Measurements from ENCODE around the gene ZNF28.
"Not testable (repeated sequence)": the region's sequence is repeated elsewhere in the genome, so short reads cannot be mapped to it uniquely, and the experiment has no call there.

Gene ZNF28

DNA sequence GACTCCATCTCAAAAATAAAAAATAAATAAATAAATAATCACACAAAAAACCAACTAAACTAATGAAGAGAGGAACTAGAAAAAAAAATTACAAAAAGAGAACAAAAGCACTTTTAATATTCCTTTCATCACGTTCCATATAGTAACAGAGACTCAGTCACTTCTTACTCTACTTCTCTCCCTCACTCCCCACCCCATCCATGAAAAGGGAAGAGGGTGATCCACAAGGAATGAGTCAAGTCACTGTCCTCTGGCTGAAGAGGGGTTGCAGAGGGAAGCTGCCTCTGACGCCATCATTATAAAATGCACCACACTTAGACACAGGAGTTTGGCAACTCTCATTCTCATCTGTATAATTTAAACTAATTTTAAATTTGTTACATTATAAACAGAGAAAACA is 38.6 kb downstream of the ZNF28 start:
- in situ Hi-C loops (cut with MboI; ENCODE audit: low sequenced_read_pairs) = not testable (repeated sequence)

DNA sequence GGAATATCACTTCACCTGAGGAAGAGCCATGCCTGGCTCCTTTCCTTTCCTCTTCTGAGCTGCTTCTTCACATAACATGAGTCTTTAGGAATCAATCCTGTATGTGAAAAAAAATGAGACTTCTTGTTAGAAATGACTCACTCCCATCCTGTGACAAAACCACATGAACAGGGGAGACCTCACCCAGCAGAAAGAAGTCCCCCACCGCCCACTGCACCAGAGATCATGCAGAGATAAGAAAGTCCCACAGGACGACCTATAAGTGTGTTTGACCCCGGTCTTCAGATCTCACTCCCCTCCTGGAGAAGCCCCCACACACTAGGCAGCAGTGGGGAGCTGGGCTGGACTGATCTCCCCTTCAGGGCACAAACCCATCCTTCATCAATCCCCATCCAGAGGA is 42.6 kb downstream of the ZNF28 start:
- in situ Hi-C loops (cut with MboI; ENCODE audit: low sequenced_read_pairs) = no loop called here

GRCh38 chr19:52756447-52756846 is 65.0 kb downstream of the ZNF28 start:
- in situ Hi-C loops (cut with MboI; ENCODE audit: low sequenced_read_pairs) = not testable (repeated sequence)

- in situ Hi-C loops (cut with MboI; ENCODE audit: low sequenced_read_pairs) = no loop called here
Observed at GRCh38 chr19:52749780-52750179, 71.7 kb downstream of the ZNF28 start.

- in situ Hi-C loops (cut with MboI; ENCODE audit: low sequenced_read_pairs) = no loop called here
Observed at GRCh38 chr19:52748336-52748950, 73.0 kb downstream of the ZNF28 start.

Measured in HL-60/S4 treated with phorbol 12-myristate 13-acetate at 8.2 ng/mL for 4 days and 3 days (cell line).